HCT116 (cell line): Measurements from ENCODE around the gene GTSF1L.

ENCODE experiments used
- ATF3 ChIP-seq: IDR thresholded peaks from 2 replicates; pipeline ENCODE4 v1.6.1; 2012
- CEBPB ChIP-seq: IDR thresholded peaks from 2 replicates; pipeline ENCODE4 v1.6.1; 2012; ENCODE audit warnings: low read depth
- JUND ChIP-seq: IDR thresholded peaks from 2 replicates; pipeline ENCODE4 v1.6.1; 2012
- POLR2A ChIP-seq: IDR thresholded peaks from 2 replicates; pipeline ENCODE4 v1.7.0; 2011; ENCODE audit warnings: borderline replicate concordance; ENCODE audit not compliant: insufficient read depth, insufficient read length; ENCODE audit errors: extremely low read depth
- RAD21 ChIP-seq: IDR thresholded peaks from 2 replicates; pipeline ENCODE4 v1.6.1; 2012; ENCODE audit warnings: low read depth, mild to moderate bottlenecking
- REST ChIP-seq: IDR thresholded peaks from 2 replicates; pipeline ENCODE4 v1.6.1; 2012; ENCODE audit warnings: low read depth
- SP1 ChIP-seq: IDR thresholded peaks from 2 replicates; pipeline ENCODE4 v1.6.1; 2012; ENCODE audit warnings: low read depth
- ZNF274 ChIP-seq: fragments of 200-500 bp; sonication (Bioruptor generic); IDR thresholded peaks from 2 replicates; pipeline ENCODE4 v1.6.1; 2014; ENCODE audit warnings: mild to moderate bottlenecking, low read depth, low read length, inconsistent platforms
- TF ChIP-seq, protein P1 (sequence below), 3 experiments: fragments of 200-600 bp in 1 of 3; sonication (generic) in 1 of 3; IDR thresholded peaks in 2 of 3; conservative IDR thresholded peaks in 1 of 3; 2 replicates each; pipeline ENCODE4 v1.5.1; 2012 to 2017; ENCODE audit warnings: low read depth in 2 of 3, low read length in 2 of 3, antibody characterized with exemption in 1 of 3, borderline replicate concordance in 1 of 3, control low read depth in 1 of 3, mild to moderate bottlenecking in 1 of 3, mixed read lengths in 1 of 3, mixed run types in 1 of 3, moderate library complexity in 1 of 3; ENCODE audit not compliant: insufficient read depth in 1 of 3

DNA sequence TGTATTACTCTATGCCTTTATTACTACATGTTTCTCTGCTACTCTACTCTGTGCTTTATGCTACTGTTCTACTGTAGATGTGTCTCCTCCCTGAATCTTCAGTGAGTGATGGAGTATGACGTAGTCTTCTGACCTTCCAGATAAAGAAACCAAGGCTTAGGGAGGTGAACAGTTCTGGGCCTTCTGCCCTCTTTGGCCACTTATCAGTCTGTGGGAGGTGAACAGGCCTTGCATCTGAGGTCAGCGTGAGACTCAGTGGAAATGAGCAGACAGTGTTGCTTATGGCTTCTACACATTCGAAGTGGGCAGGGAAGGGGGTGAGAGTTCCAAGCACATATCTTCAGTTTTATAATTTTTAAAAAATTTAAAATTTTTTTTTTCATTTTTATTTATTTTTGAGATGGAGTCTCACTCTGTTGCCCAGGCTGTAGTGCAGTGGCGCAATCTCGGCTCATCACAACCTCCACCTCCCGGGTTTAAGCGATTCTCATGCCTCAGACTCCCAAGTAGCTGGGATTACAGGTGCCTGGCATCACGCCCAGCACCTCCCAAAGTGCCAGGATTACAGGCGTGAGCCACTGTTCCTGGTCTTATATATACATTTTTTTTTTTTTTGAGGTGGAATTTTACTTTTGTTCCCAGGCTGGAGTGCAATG, 35.7 kb downstream of the GTSF1L start:
- TF ChIP-seq REST, result no peak
- no peak for TF ChIP-seq ZNF274
- no peak for TF ChIP-seq CEBPB
- TF ChIP-seq POLR2A, result no peak
- TF ChIP-seq, protein P1, sequence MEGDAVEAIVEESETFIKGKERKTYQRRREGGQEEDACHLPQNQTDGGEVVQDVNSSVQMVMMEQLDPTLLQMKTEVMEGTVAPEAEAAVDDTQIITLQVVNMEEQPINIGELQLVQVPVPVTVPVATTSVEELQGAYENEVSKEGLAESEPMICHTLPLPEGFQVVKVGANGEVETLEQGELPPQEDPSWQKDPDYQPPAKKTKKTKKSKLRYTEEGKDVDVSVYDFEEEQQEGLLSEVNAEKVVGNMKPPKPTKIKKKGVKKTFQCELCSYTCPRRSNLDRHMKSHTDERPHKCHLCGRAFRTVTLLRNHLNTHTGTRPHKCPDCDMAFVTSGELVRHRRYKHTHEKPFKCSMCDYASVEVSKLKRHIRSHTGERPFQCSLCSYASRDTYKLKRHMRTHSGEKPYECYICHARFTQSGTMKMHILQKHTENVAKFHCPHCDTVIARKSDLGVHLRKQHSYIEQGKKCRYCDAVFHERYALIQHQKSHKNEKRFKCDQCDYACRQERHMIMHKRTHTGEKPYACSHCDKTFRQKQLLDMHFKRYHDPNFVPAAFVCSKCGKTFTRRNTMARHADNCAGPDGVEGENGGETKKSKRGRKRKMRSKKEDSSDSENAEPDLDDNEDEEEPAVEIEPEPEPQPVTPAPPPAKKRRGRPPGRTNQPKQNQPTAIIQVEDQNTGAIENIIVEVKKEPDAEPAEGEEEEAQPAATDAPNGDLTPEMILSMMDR (IDR thresholded peaks at IDR 0.05 in 2 of 3, conservative IDR thresholded peaks at IDR 0.05 in 1 of 3; ENCODE audit: borderline replicate concordance in 1 of 3, insufficient read depth in 1 of 3, low read depth in 2 of 3, low read length in 2 of 3), result no peak
- TF ChIP-seq ATF3, result no peak
- TF ChIP-seq SP1, result no peak
- TF ChIP-seq JUND, result no peak
- TF ChIP-seq RAD21, result no peak
